Activated naive CD4-positive, alpha-beta T cell treated with anti-CD3 and anti-CD28 coated beads, Interleukin-2, amount 50 U/mL, for 16 hours (primary cell): ENCODE results near the gene RUFY1.
A peak's percentile ranks its signal among the peaks of the same experiment; 100 is the strongest.
"Not testable (repeated sequence)": the region's sequence is repeated elsewhere in the genome, so short reads cannot be mapped to it uniquely, and the experiment has no call there.

Experiments
- DNase-seq: peaks from one replicate; pipeline ENCODE4 v3.0.0-alpha.2; 2020

The RUFY1 gene

GRCh38 chr5:179623003-179623905 is 72.9 kb downstream of the RUFY1 start, which contains the start of gene HNRNPH1:
HNRNPH1 (minus strand) TSS chr5:179623671; CDS start chr5:179623133, 538 bp downstream.
- peak; percentile 97 for DNase-seq

- peak; percentile 50 for DNase-seq
Measured at GRCh38 chr5:179623906-179624741, 73.8 kb downstream of the RUFY1 start.

GRCh38 chr5:179624841-179625271 is 74.5 kb downstream of the RUFY1 start:
- no peak for DNase-seq

DNA sequence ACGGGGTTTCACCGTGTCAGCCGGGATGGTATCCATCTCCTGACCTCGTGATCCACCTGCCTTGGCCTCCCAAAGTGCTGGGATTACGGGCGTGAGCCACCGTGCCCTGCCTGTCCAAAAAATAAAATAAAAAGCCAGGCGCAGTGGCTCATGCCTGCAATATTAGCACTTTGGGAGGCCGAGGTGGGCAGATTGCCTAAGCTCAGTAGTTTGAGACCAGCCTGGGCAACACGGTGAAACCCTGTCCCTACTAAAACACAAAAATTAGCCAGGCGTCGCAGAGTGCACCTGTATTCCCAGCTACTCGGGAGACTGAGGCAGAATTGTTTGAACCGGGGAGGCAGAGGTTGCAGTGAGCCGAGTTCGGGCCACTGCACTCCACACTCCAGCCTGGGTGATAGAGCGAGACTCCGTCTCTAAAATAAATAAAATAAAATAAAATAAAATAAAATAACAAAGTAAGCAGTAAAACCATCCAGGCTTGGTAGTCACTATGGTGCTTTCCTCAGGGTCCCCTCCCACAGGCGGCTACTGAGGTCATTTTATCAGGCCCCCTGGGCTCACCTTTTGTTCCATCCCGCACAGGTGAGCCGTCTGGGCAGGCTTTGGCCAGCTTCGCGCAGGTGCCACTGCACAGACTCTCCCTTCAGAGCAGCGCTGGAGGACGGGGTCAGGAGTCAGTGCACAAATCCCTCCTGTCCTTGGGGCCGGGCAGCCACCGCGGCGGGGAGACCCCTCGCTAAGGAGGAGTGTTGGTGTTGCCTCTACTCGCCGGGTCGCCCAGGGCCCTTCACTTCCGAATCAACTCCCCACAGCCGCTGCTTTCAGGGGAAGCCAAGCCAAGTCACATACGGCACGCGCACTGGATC is 83.4 kb downstream of the RUFY1 start:
- not testable (repeated sequence) for DNase-seq

DNA sequence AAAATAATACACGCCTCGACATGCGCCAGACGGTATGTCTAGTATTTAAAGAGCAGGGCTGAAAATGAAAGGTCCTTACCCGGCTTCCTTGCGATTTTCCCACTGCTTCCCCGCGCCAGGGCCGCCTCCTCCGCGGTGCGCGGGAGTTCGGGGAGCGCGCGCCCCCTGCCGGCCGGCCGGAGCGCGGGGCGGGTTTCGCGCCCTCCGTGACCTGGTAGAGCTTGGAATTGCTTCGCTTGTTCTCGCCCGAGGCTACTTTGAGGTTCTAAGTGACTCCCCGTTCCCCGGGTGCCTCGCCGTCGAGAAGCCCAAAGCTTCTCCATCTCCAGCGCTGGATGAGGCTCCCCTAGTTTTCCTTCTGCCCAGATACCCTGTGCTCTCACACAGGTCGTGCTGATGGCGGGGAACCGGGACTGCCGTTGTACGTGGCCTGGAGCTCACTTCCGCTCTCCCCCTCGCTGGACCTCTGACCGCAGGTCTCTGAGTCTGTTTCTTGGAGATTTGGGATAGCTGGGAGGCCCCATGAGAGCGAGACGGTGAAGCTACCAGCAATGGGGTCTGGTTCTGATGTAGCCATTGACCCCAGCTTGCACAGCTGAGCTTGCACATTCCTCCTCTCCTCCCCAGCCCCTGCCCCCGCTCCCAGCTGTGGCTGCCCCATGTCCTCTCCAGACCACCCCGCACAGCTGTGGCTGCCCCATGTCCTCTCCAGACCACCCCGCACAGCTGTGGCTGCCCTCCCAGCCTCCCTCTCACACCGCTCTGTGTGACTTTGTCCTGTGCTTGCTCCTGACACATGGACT is 84.2 kb downstream of the RUFY1 start:
- not testable (repeated sequence) for DNase-seq

DNA sequence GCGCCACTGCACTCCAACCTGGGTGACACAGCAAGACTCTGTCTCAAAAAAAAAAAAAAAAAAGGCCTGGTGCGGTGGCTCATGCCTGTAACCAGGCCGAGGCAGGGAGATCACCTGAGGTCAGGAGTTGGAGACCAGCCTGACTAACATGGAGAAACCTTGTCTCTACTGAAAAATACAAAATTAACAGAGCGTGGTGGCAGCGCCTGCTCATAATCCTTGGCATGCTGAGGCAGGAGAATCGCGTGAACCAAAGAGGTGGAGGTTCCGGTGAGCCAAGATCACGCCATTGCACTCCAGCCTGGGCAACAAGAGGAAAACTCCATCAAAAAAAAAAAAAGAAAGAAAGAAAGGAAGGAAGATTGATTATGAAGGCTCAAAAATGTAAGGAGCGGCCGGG is 88.9 kb downstream of the RUFY1 start:
- DNase-seq: not testable (repeated sequence)

- DNase-seq: not testable (repeated sequence)
Measured at GRCh38 chr5:179641745-179642144, 91.4 kb downstream of the RUFY1 start.

DNA sequence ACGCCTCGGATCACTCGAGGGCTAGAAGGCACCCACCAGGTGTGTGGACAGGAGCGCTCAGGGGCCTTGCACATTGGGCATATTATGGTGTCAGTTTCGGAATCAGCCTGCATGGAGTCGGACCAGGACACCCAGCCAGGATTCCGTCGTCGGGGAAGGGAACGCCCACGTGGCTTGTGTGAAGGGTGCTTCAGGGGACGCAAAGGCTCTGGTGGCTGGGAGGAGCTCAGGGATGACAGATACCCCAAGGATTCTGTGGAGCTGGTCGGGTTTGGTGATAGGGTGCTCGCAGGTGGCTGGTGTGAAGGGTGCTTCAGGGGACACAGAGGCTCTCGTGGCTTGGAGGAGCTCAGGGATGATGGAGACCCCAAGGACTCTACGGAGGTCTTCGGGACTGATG is 92.3 kb downstream of the RUFY1 start:
- DNase-seq: not testable (repeated sequence)

DNA sequence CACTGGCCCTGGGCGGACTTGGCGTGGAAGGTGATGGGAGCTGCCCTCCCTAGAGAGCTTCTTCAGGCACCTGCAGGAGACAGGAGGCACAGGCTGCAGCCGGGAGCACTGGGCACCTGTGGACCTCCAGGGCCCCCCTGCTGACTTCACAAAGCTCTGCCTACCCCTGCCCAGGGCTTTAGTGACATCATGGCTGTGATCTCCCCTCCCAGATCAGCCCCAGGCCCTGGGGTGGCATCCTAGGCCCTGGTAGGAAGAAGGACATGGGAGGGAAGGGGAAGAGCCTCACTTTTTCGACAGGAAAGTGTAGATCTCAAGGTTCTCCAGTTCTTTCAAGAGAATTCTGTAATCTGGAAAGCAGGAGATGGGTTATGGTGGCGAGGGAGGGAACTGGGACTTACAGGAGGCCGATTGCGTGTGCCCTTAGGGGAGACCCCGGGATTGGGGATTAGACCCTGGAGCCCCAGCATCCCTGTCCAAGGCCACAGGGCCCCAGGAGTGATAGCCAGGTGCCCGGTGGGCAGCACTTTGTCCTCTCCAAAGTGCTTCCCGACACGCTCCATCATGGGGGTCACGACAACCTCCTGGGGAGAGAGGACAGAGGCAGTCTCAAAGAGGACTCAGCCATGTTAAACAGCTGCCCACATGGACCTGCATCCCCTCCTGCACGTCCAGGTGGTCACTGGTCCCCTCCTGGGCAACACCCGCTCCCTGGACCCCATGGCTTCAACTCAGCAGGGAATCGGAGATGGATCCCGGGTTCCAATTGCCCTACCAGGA is 93.0 kb downstream of the RUFY1 start:
- DNase-seq: not testable (repeated sequence)

- DNase-seq: not testable (repeated sequence)
Measured at GRCh38 chr5:179644766-179645165, 94.4 kb downstream of the RUFY1 start.

DNA sequence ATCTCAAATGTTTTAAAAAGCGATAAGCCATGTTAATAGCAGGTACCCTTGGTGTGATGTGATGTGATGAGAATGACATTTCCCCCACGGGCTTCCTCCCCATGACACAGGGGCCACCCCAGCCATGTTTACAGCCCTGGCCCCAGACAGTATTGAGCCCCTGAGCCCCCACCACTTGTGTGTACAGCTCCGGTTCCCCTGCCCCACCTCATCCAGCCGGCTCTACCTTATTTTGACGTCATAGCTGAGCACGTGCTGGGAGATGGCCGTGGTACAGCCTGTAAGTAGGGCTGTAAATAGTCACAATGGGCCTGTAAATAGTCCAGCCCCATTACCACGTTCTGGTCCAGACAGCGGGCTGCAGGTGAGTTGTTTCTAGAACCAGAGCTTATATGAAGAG is 98.1 kb downstream of the RUFY1 start:
- DNase-seq: no peak

GRCh38 chr5:179649166-179649703 is 98.9 kb downstream of the RUFY1 start:
- not testable (repeated sequence) for DNase-seq

- DNase-seq: not testable (repeated sequence)
Measured at GRCh38 chr5:179650245-179650644, 99.9 kb downstream of the RUFY1 start.

GRCh38 chr5:179653135-179653534 is 102.8 kb downstream of the RUFY1 start:
- DNase-seq: not testable (repeated sequence)

DNA sequence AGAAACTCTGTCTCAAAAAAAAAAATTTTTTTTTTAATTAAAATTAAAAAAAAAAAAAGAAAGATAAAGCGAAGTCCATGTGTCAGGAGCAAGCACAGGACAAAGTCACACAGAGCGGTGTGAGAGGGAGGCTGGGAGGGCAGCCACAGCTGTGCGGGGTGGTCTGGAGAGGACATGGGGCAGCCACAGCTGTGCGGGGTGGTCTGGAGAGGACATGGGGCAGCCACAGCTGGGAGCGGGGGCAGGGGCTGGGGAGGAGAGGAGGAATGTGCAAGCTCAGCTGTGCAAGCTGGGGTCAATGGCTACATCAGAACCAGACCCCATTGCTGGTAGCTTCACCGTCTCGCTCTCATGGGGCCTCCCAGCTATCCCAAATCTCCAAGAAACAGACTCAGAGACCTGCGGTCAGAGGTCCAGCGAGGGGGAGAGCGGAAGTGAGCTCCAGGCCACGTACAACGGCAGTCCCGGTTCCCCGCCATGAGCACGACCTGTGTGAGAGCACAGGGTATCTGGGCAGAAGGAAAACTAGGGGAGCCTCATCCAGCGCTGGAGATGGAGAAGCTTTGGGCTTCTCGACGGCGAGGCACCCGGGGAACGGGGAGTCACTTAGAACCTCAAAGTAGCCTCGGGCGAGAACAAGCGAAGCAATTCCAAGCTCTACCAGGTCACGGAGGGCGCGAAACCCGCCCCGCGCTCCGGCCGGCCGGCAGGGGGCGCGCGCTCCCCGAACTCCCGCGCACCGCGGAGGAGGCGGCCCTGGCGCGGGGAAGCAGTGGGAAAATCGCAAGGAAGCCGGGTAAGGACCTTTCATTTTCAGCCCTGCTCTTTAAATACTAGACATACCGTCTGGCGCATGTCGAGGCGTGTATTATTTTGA is 107.2 kb downstream of the RUFY1 start:
- DNase-seq: not testable (repeated sequence)

DNA sequence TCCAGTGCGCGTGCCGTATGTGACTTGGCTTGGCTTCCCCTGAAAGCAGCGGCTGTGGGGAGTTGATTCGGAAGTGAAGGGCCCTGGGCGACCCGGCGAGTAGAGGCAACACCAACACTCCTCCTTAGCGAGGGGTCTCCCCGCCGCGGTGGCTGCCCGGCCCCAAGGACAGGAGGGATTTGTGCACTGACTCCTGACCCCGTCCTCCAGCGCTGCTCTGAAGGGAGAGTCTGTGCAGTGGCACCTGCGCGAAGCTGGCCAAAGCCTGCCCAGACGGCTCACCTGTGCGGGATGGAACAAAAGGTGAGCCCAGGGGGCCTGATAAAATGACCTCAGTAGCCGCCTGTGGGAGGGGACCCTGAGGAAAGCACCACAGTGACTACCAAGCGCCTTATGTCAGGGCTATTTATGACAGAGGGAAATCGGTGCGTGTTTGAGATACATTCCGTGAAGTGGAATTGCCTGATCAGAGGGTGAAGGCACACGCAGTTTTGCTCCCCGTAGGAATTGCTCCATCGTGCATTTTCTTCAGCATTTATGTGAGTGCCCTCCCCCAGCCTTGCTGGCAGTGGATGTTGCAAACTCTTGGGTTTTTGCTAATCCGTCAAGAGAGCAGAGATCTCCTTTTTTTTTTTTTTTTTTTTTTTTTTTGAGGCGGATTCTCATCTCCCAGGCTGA is 108.0 kb downstream of the RUFY1 start:
- DNase-seq: not testable (repeated sequence)
